Smooth muscle cell of the brain vasculature (primary cell): ENCODE measurements around the gene ARAP2.
"Not testable (repeated sequence)": the region's sequence is repeated elsewhere in the genome, so short reads cannot be mapped to it uniquely, and the experiment has no call there.

ENCODE experiments used
- DNase-seq: peaks from one replicate; pipeline ENCODE4 v3.0.0-alpha.2; 2012; ENCODE audit warnings: low read depth, low spot score

The ARAP2 gene

DNA sequence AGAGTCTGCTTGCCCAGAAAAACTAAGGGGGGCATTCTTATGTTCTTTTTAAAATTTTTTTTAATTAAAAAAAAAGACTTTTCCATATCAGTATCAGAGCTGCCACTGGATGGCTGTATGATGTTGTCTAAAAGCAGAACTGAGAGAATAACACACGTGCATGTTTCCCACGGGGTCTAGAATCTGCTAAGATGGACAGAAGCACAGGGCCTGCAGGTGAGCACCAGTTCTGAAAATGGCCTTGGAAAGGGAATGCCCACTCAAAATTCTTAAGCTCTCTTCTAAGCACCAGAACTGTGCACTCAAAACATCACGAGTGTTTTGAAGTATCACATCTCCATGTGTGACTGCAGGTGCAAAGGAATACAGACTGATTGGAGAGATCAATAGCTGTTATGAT lies 61.1 kb downstream of the ARAP2 start:
- DNase-seq, result no peak

DNA sequence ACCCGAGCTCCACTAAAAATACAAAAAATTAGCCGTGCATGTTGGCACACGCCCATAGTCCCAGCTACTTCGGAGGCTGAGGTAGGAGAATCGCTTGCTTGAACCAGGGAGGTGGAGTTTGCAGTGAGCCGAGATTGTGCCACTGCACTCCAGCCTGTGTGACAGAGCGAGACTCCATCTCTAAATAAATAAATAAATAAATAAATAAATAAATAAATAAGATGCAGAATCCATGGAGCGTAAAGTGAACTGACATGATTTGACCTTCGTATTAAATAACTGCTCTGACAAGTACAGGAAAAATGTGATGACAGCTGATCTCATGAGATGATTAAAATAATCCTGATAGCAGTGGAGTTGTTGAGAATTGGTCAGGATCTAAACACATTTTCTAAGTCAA lies 62.0 kb downstream of the ARAP2 start:
- DNase-seq, result not testable (repeated sequence)

DNA sequence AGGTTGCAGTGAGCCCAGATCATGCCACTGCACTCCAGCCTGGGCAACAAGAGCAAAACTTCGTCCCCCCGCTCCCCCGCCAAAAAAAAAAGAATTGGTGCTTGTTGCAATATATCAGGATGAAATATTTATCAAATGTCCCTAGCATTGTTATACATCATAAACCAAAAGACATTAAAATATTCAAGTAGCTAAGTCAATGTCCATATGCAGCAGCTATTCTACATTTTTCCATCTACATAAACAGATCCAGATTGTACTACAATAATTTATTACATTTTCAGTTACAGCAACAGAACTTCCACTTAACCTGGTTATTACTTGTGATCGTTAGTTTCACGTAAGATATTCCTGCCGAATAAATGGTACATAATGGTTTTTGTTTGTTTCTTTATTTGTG lies 64.1 kb downstream of the ARAP2 start:
- DNase-seq, result no peak

DNA sequence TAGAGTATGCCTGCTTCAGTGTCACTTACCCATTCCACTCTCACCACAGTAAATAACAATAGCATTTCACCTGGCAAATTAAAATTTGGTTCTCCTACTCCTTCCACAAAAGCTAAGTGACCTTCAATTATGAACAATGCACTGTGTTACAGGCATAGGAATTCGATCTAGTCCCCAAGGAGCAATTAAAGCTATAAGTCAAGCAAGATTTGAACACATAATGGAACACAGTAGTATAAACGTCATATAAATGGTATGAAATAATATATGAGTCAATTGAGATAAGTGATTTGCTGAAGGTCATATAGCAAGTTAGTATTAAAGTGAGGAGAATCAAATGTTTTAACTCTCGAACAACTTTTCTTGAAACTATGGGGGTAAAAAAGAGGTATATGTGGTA lies 65.8 kb downstream of the ARAP2 start:
- DNase-seq, result no peak

DNA sequence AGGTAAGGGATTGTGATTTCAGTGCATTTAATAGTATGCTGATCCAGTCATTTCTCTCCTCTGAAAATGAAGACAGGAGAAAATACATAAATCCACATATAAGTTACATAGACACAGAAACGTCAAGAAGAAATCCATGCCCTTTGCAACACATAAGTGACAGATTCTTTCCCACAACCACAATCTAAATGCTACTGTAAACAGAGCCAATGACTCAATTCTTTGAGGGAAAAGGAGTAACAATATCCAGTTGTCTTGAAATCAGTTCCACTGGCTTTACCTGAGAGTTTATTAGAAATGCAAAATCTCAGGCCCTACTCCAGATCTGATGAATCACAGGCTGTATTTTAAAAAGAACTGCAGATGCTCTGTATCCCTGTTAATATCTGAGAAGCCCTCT lies 66.4 kb downstream of the ARAP2 start:
- no peak for DNase-seq

DNA sequence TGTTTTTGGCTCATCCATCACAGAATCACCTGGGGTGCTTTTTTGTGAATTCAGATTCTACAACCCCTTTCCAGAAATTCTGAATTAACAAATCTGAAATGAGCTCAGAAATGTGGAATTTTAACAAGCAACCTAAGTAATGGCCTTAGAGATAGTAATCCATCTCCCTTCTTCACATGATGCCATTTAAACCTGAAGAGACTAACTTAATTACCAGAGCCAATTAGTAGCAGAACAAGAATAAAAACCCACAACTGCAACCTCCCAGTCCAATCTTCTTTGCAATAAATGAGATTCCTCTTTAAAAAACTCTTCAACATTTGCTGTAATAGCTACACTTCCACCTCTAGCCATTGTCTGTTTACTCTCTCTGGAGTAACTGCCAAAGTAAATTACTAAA lies 69.7 kb downstream of the ARAP2 start:
- DNase-seq, result no peak

DNA sequence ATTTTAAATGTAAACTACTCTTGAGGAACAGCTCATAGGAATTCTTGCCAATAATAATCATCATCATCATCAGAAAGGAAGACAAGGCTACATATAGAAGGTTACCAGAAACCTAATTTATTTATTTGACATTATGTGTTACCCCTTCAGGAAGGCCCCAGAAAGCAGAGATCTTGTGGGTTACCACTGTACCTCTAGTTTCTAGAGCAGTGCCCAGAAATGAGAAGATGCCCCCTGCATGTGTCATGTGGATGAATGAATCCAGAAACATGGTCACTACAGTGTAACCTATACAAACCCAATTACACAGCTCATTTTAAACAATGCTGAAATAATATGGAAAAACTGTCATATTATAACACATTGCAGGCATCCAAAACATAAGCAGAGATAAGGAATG lies 70.4 kb downstream of the ARAP2 start:
- no peak for DNase-seq

DNA sequence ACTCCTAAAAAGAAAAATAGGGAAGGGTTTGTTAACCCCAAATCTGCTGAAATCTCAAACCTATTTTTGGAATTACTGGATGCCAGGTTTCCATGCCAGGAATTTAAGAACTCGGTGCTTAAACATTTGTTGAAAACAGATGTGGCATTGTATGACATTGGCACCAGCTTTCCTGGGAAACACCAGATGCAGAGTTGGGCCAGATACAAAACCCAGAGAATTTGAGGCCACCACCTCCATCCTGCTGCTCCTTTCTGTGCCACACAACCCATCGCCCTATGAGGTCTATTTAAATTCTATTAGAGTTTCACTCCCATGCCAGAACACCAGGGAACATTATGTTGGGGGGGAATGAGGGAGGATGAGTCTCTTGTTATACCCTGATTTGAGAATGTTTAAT lies 71.7 kb downstream of the ARAP2 start:
- no peak for DNase-seq

DNA sequence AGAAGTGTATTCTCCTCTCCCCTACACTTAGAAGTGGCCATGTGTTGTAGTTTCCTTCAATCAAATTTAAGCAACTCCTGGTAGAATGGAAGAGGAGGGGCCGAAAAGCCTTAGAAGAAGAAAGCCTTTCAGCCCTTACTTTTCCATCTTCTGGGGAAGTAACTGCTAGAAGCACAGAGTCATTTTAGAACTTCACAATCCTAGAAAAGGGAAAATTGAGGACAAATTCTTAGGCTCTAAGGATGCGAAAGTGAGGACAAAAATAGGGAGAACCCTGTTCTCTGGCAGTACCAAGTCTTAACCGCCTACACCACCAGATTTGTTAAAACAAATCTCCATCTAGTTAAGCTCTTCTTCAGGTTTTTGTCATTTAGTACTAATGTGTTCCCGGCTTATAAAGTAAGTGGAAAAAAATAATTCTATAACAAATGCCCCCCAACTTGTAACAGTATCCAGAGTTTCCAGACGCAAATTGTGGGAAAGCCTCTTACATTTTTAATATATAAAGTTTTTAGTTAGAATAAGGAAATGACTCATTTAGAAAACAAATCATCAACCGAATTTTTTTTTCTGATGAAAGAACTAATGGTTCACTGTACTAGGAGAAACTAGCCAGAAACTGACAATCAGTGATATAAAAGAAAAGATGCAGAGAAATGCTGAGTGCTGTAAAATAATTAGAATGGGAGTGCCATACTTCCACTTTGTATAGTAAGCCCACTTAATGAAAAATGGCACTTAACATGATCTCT lies 76.0 kb downstream of the ARAP2 start:
- DNase-seq, result no peak

DNA sequence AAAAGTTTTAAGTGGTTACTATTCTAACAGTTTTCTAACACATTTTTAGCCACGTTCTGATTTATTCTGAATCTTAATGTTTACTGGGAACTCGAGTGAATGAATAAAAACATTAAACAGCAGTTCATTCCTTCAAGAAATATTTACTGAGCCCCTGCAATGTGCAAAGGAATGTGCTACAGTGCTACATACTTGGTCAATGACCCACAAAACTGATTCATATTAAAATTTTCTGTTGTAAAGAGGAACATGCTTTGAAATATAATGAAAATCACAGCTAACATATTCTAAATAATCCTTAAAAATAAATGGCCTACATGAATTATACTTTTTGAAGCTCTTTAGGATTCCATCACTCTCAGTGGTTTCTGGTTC lies 78.7 kb downstream of the ARAP2 start:
- no peak for DNase-seq

DNA sequence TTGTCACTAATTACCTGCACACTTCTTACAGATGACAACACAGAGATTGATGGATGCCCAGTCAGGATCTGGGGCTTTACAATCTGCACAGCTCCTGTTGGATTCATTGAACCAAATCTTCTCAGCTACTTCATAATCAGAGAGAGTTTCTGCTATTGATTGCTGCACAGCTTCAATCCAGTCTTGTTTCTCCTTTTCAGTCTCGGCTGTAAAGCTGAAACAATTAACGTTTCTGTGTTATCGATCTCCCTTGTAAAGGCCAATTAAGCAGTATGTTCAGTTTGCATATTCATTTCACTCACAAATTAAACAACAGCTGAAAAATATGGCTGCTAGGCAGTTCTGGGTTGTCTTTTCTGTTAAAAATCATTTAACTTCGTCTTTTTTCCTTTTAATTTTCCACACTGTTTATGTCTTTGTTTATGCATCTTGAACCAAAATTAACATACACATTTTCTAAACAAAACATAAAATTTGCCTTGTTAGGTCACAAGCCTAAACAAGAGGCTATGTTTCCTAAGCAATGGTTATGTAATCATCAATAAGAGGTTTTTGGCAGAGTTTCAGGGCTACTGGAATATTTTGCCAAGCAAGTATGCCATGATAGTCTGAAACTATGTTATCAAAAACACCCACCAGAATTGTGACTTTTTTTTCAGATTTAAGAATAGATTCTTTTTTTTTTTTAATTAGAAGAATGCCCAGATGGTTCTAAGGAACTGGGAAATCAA lies 79.2 kb downstream of the ARAP2 start:
- no peak for DNase-seq

DNA sequence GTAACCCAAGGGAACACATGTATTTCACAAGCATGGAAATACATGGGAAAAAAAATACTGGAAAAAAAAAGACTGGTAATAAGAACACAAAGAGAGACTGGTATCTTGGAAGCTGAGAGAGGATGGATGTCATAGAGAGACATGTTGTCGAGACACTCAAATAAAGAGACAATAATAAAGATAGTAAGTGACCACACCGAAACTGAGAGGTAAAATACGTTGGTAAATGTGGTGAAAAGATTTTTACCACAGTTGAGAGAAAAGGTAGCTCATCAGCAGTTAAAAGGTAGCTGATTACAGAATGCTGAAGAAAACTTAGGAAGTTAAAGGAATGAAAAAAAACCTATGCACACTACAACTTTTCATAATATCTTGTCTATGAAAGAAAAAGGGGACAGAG lies 81.1 kb downstream of the ARAP2 start:
- no peak for DNase-seq

DNA sequence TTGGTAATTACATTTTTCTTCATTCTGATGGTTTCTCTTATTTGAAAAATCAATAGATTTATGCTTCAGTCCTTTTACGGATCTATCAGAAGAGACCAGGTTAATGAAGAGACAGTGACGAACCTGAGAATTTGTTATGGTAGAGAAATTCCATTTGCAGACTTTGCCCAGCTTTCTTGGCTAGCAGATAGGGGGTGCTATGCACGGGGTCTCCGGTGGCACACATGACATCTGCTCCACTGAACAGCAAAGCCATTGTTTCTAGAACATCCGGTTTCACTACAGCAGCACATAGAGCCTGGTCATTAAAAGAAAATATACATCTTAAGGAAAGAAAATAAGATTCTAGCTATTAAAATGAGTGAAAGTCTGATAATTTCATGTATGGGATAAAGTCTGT lies 85.1 kb downstream of the ARAP2 start:
- no peak for DNase-seq

DNA sequence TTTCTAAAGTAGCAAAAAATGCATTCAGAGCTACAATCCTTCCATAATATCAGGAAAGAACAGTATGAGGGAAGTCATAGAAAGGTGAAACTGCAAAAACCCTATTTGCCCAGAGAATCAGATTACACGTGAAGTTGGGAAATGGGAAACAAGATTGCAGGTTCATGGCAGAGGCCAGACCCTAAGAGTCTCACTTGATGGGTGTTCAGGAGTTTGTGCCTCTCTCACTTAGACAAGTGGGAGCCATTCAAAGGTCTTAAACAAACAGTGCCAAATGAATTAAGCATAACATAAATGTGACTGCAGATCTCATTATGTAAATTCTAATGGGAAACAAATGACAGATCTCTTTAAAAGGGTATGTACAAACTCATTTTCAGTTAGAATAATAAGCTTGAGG lies 91.6 kb downstream of the ARAP2 start:
- no peak for DNase-seq

DNA sequence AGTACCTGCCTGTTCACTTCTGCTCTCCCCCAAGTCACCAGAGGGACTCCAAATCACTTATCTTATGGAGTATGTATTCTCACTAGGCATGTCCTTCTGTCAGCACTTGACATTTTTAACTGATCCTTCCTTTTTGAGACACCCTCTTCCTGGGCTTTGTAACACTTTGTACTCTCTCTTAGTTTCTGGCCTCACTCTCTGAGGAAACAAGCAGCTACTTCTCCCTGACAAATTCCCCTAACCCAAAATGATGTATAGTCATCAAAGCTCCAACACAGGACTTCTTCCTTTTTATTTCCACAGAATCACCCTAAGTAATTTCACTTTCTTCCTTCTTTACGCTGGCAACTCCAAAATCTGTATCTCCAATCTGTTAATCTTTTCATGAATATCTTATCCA lies 101.8 kb downstream of the ARAP2 start:
- no peak for DNase-seq

DNA sequence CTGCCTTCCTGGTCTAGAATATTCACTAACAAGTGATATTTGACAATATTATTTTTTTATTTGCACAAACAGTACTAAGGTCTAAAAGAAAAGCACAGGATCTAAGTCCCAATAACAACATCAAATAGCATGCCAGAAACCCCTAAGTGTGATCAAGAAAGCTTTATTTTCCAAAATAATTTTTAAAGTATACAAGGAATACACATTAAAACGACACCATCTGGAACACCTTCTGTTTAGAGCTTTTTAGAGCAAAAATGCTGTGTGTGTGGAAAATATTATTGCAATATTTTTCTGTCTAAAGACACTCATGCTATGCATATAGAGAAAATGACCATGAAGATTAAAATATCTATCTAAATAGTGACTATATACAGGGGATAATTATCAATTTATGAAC lies 103.1 kb downstream of the ARAP2 start:
- DNase-seq, result no peak

DNA sequence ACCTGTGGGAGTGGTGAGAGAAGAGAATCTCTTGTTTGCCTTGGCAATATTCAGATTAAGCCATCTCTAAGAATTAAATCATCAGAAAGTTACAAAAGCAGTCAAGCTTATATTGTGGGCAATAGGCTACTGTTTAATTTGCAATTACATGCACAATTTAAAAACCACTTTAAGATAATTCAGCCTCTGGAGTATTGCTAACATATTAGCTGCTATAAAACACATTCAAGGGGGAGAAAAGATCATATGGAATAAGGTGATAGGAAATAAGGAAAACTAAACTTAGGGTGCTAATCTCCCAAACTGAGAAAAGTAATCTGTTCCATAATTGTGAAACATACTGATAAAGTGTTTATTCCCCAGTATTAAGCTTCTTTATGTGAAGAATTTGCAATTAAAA lies 103.9 kb downstream of the ARAP2 start:
- DNase-seq, result no peak

DNA sequence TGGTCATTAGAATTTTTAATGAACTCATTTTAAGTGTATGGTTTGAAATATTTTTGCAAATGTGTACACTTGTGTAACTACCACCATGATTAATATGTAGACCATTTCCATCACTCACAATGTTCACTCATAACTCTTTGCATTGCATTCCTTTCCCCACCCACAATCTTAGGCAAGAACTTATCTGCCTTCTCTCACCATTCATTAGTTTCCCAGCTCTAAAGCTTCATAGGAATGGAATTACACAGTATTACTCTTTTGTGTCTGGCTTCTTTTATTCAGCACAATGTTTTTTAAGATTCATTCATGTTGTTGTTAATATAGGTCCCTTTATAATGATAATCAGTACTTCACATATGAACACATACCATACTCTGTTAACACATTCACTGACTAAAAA lies 106.1 kb downstream of the ARAP2 start:
- no peak for DNase-seq

DNA sequence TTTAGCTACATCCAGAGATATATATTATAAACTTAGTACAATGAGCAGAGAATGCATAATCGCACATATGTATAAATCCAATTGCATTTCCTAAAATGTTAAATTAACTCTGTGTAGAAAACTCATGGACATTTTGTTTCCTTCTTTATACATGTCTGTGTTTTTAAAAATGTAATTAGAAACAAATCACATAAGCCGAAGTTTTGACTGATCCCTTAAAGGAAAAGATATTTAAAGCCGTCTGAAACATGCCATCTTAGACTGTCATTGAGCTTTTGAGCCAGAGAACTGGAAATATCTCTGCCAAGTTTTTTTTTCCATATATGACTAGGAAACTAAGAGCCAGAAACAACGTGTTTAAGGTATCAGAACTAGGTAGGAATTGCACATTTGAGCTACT lies 107.0 kb downstream of the ARAP2 start:
- no peak for DNase-seq

DNA sequence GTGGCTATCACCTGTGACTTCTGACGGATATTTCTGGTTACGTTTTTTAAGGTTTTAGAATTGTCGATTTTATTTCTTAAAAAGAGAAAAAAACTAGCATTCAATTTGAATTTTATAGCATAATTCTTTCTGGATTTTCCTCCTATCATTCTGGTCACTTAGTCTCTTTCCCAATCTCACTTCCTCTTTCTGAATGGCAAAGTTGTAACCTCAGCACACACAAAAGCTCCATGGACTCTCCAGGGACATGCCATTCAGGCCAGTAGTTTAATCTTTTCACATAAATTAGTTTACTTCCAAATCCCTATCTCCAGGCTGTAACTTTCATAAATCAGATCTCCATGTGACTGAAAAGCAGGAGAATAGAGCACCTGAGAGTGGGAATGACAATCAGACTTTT lies 110.7 kb downstream of the ARAP2 start:
- DNase-seq, result no peak

DNA sequence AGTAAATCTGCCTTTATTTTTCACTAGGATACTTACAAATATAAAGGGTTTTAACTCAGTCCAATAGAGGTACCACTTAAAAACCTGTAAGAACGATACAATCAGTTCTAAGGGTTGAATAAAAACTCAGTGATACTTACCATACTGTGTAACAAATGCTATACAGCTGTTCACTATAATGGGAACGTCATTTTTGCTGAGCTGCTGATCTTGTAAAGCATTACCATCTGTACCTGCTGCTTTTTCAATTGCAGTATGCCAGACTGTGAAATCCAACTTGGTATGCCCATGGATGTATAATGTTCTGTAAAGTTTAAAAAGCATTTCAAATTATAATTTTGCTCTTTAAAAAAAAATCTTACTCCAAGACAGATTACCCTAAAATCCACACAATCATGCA lies 111.2 kb downstream of the ARAP2 start:
- no peak for DNase-seq

DNA sequence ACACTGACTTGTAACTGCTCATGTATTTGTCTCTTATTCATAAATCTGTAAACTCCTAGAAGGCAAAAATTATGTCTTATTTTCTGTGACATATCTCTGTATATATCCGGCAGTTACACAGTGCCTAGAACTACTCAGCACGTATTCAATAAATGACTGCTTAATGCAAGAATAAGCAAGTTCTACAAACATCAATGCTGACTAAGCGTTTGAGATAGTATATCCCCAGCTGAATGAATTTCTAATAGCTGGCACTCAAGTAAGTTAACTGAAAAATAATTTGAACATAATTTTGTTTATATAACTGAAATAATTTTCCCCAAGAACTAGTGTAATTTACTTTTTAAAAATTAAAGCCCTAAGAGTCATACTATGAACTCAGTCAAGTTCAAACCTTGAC lies 113.7 kb downstream of the ARAP2 start:
- no peak for DNase-seq

DNA sequence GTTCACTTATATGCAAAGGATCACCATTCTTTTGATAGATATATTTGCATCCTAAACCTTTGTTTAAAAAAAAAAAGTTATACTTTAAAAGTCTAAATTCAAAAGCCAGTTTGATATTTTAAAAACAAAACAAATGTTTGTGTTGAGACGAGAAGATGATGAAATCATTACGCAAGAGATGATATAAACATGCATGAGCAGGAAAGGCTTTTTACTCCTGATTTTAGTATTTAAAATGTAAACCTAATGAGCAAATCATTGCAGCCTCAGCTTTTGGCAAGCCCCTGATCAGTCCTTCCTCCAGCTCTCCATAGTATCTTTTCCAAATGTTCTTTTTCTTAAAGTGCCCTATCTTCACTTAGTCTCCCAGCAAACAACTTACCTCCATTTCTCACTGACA lies 115.6 kb downstream of the ARAP2 start:
- no peak for DNase-seq

DNA sequence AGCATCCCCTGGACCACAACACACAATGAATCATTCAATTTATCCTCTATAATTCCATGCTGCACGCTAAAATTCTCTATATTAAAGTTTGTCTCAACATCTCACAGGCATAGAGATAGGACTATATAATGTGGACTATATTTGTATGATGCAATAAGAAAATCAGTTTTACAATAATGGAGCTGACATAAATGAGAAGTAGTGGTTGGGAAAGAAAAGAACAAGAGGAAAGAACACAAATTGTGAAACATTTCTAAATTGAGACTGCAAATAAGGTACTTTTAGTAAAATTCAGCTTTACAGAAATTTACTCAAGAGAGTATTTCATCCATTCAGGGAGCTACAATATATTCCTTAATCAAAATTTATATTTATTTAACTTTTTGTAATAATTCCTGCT lies 120.4 kb downstream of the ARAP2 start:
- no peak for DNase-seq
